C4-2B (cell line): ENCODE data around the gene MEP1A.

Experiments used
- ZFX ChIP-seq: fragments of 450-650 bp; IDR thresholded peaks from 2 replicates; pipeline ENCODE4 v1.6.1; 2017
- TF ChIP-seq, protein P1 (sequence below): fragments of 450-650 bp; conservative IDR thresholded peaks from 2 replicates; pipeline ENCODE4 v1.5.1; 2017; ENCODE audit warnings: mild to moderate bottlenecking

GRCh38 chr6:46828939-46829338 is 35.8 kb downstream of the MEP1A start:
- TF ChIP-seq, protein P1, sequence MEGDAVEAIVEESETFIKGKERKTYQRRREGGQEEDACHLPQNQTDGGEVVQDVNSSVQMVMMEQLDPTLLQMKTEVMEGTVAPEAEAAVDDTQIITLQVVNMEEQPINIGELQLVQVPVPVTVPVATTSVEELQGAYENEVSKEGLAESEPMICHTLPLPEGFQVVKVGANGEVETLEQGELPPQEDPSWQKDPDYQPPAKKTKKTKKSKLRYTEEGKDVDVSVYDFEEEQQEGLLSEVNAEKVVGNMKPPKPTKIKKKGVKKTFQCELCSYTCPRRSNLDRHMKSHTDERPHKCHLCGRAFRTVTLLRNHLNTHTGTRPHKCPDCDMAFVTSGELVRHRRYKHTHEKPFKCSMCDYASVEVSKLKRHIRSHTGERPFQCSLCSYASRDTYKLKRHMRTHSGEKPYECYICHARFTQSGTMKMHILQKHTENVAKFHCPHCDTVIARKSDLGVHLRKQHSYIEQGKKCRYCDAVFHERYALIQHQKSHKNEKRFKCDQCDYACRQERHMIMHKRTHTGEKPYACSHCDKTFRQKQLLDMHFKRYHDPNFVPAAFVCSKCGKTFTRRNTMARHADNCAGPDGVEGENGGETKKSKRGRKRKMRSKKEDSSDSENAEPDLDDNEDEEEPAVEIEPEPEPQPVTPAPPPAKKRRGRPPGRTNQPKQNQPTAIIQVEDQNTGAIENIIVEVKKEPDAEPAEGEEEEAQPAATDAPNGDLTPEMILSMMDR: no peak
- no peak for TF ChIP-seq ZFX
